Heart left ventricle (tissue), 16 donors: Measurements from ENCODE around the gene PTH2. TPM values are rescaled to one million over a fixed set of nuclear protein-coding genes. Genes with fewer than 3 reads are reported as not detected.
A peak's percentile ranks its signal among the peaks of the same experiment; 100 is the strongest.

Source experiments
- ATAC-seq, 4 donors: fragments of 200-7000 bp; cut with Tn5 transposase; one replicate each; pipeline ENCODE4 v1.9.1; 2020 to 2022; ENCODE audit warnings: moderate library complexity in 4 of 4, mild to moderate bottlenecking in 3 of 4, moderate number of reproducible peaks in 1 of 4
- DNase-seq, 5 donors: peaks; one replicate each; pipeline ENCODE4 v3.0.0-alpha.2; 2020
- H3K27ac ChIP-seq, 12 donors: fragments of 200-600 bp; sonication (generic) in 4 of 12; one replicate each; pipeline versions ENCODE4 v1.5.0 to v1.8.0; 2016 to 2022; ENCODE audit warnings: mild to moderate bottlenecking in 2 of 12
- H3K27me3 ChIP-seq, 9 donors: fragments of 200-600 bp; sonication (generic) in 2 of 9; one replicate each; pipeline versions ENCODE4 v1.5.1 to v1.8.0; 2016 to 2022; ENCODE audit warnings: mild to moderate bottlenecking in 3 of 9
- H3K36me3 ChIP-seq, 9 donors: fragments of 200-600 bp; sonication (generic) in 2 of 9; one replicate each; pipeline versions ENCODE4 v1.5.0 to v1.8.0; 2018 to 2022; ENCODE audit warnings: mild to moderate bottlenecking in 2 of 9
- H3K4me1 ChIP-seq, 12 donors: fragments of 200-600 bp; sonication (generic) in 4 of 12; one replicate each; pipeline versions ENCODE4 v1.5.0 to v1.8.0; 2016 to 2022; ENCODE audit warnings: mild to moderate bottlenecking in 3 of 12
- H3K4me3 ChIP-seq, 12 donors: fragments of 200-600 bp; sonication (generic) in 4 of 12; one replicate each; pipeline versions ENCODE4 v1.5.0 to v1.8.0; 2017 to 2022; ENCODE audit warnings: mild to moderate bottlenecking in 9 of 12, moderate library complexity in 4 of 12
- H3K9me3 ChIP-seq, 12 donors: fragments of 200-600 bp; sonication (generic) in 4 of 12; one replicate each; pipeline versions ENCODE4 v1.5.0 to v1.8.0; 2016 to 2022; ENCODE audit warnings: mild to moderate bottlenecking in 1 of 12
- POLR2A ChIP-seq, 2 donors: fragments of 450-650 bp; IDR thresholded peaks; one replicate each; pipeline ENCODE4 v1.6.1; 2017; ENCODE audit warnings: antibody characterized with exemption in 2 of 2, mild to moderate bottlenecking in 2 of 2, moderate library complexity in 2 of 2
- WGBS, 4 donors: extraction: QIAGEN DNeasy Blood & Tissue Kit in 2 of 4; methylation state at CpG; one replicate each; pipeline versions ENCODE4 v1.1.5 to v1.1.7; 2013 to 2018; 5-methylcytosine and 5-hydroxymethylcytosine counted together
- intact Hi-C, 10 donors: fragments of 100-400 bp; cut with DNase I; formaldehyde crosslinking; loops; one replicate each; pipeline versions ENCODE4 v1.11.1 to v1.14.2; 2022
- polyA plus RNA-seq, 2 donors: library from polyadenylated mRNA; stranded (reverse); fragments of 200-250 nt; gene quantifications; one replicate each; pipeline ENCODE4 v1.2.3, GENCODE V29; 2013
- total RNA-seq, 9 donors: library from RNA; depleted of rRNA in 2 of 9; stranded (reverse); fragments of >200 nt in 2 of 9; fragmentation: NEBNext Ultra II Directional in 3 of 9; extraction: Animal tissue kit (Norgen Biotek cat#: 25700) in 3 of 9; gene quantifications; one replicate each; pipeline versions ENCODE4 v1.1.0 to v1.2.4, GENCODE V29; 2016 to 2023
- TF ChIP-seq, protein P1 (sequence below), 12 donors: fragments of 200-600 bp; sonication (generic) in 4 of 12; IDR thresholded peaks; one replicate each; pipeline versions ENCODE4 v1.5.0 to v1.8.0; 2018 to 2022; ENCODE audit warnings: antibody characterized with exemption in 12 of 12, mild to moderate bottlenecking in 5 of 12
- donor health status: ischemic (EF 13 %, LVEDD 7.1; RV severe dilation, severe dysfunction).
- donor health status: healthy with polysubstance abuse.
- donor health status: DM: no; HTN: yes; CAD: no.
- donor health status: DM: no; HTN: no; CAD: no.
- donor health status: ischemic (EF 25% LVEDD 6.9; RV normal size, moderate dysfunction).
- donor health status: ischemic (EF 25% LVEDD 5.7; RV mildly dilated, moderate dysfunction).
- donor health status: healthy.
- donor health status: DM: yes; HTN: yes; CAD: no.
- donor health status: ischemic (EF 35%, LVEDD 5.7; RV mildly dilated, moderate dysfunction).
- donor health status: nonischemic (EF 11% LVEDD 7.7; RV severe dilation, severe dysfunction).
- donor health status: DM: yes; HTN: yes; CAD: no.
- donor health status: PGD.
- donor health status: ischemic (EF 29% LVEDD 5.4; RV normal size, mild dysfunction).
- donor health status: nonischemic (EF 23%, LVEDD 6.1; RV moderate dilation, normal function).

The PTH2 gene
- total and polyA plus RNA-seq, 11 donors = not detected

DNA sequence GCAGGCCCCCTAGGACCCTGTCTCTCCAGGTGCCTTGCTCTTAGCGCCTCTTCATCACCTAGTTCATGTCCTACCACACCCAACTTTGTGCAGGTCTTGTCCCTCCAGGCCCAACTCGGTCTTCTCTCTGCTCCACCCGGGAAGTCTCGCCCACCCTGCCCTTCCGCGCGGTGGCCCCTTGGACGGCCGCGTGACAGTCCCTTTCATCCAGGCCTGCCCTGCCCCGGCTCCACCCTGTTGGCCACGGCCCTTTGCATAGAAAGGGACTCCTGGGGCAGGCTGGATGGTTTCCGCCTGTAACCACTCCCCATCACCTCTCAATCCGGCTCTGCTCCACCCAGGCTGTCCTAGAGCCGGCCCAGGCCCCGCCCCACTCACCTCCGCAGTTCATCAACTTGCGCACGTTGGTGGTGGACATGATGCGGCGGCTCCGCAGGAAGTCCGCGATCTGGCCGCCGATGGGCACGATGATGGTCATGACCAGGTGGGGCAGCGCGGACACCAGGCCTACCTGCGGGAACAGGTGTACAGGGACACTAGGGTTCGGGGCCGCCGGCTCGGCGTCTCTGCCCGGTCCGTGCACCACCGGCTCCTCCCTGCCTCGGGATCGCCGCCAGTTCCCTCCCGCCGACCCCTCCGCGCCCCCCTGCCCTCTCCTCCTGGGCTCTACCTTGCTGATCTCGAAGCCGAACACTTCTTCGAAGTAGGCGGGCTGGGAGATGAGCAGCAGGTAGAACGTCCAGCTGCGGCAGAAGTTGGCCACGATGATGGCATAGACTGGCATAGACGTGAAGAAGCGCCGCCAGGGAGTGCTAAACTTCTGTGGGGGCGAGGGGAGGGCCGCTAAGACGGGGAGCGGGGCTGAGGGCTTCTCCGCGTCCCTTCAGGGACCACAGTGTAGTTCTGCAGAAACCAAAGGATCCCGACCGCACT lies 9.2 kb upstream of the PTH2 start:
- ATAC-seq = no peak
- no peak for DNase-seq
- Histone ChIP-seq H3K4me1 (peaks cover 0 to 20% (median 6%) of the 10 kb centered on the region in 12 donors), H3K27me3 (peaks cover 49 to 98% (median 87%) of the 10 kb centered on the region in 9 donors), H3K36me3 (no peaks in the 10 kb centered on the region), H3K4me3 (no peak overlapping the region), H3K27ac (no peak overlapping the region), H3K9me3 (no peaks in the 10 kb centered on the region)
- WGBS, 4 donors = 11 to 22% (median 16%) methylated on average over 49 to 63 of the region's 63 CpGs
- intact Hi-C loops = loop anchor here in 1 of 10 donors (5.0 kb wide), 1 partner anchor 35 kb away; no protein-coding TSS in a partner anchor
- TF ChIP-seq, protein P1, sequence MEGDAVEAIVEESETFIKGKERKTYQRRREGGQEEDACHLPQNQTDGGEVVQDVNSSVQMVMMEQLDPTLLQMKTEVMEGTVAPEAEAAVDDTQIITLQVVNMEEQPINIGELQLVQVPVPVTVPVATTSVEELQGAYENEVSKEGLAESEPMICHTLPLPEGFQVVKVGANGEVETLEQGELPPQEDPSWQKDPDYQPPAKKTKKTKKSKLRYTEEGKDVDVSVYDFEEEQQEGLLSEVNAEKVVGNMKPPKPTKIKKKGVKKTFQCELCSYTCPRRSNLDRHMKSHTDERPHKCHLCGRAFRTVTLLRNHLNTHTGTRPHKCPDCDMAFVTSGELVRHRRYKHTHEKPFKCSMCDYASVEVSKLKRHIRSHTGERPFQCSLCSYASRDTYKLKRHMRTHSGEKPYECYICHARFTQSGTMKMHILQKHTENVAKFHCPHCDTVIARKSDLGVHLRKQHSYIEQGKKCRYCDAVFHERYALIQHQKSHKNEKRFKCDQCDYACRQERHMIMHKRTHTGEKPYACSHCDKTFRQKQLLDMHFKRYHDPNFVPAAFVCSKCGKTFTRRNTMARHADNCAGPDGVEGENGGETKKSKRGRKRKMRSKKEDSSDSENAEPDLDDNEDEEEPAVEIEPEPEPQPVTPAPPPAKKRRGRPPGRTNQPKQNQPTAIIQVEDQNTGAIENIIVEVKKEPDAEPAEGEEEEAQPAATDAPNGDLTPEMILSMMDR (IDR thresholded peaks at IDR 0.05) = no peak
- no peak for TF ChIP-seq POLR2A (IDR thresholded peaks at IDR 0.05)

DNA sequence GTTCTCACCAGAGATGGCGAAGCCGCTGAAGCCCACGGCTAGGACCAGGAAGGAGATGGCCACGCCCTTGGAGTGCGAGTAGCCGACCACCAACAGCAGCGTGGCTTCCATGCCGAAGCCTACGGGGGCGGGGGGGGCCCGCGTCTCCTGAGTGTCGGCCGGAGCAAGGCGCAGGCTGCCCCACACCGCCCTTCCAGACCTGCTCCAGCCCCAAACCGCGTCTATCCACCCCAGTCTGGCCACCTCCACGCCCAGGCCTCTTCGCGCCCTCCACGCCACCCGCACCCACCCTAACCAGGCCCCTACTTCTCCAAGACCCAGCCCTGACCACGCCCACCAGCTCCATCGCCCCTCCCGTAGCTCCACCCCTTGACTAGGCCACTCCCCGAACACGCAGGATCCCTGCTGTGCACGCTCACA lies 8.1 kb upstream of the PTH2 start:
- Histone ChIP-seq H3K27me3 (peaks cover 57 to 98% (median 87%) of the 10 kb centered on the region in 9 donors), H3K36me3 (no peaks in the 10 kb centered on the region), H3K27ac (no peak overlapping the region), H3K9me3 (no peaks in the 10 kb centered on the region), H3K4me3 (no peak overlapping the region), H3K4me1 (peaks cover 0 to 19% (median 6%) of the 10 kb centered on the region in 12 donors)
- intact Hi-C loops = loop anchor here in 1 of 10 donors (5.0 kb wide), 1 partner anchor 34 kb away; no protein-coding TSS in a partner anchor
- 46 to 61% (median 55%) methylated on average over 27 to 29 of the region's 29 CpGs for WGBS, 4 donors
- TF ChIP-seq, protein P1 (IDR thresholded peaks at IDR 0.05) = no peak
- TF ChIP-seq POLR2A (IDR thresholded peaks at IDR 0.05) = no peak
- ATAC-seq (no peak), DNase-seq (no peak)

DNA sequence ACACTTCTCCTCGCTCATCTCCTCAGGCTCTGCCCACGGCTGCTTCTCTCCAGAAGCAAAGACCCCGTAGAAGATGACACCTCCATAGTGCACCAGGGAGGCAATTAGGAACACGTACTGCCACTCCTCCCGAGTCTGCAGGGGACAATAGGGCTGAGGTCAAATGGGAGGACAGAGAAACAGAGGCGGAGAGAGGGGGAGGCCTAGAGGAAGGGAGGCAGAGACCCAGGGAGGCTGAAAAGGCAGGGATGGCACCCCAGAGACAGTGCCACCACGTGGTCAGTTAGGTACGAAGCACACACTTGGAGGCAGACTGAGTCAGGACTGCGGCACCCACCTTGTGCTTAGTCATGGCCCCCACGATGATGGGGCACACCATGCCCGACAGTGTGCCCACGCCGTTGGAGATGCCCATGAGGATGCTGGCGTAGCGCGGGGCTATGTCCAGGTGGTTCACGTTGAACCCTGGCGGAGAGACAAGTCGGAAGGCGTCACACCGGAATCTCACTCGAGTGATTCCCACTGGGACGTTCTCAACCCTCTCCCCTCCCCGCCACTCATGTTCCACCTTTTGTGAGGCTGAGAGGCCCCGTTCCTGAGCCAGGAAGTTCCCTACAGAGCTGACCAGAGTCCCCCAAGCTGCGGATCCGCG lies 7.6 kb upstream of the PTH2 start:
- Histone ChIP-seq H3K27me3 (peaks cover 58 to 98% (median 87%) of the 10 kb centered on the region in 9 donors), H3K9me3 (no peaks in the 10 kb centered on the region), H3K4me1 (peaks cover 0 to 24% (median 6%) of the 10 kb centered on the region in 12 donors), H3K4me3 (no peak overlapping the region), H3K36me3 (no peaks in the 10 kb centered on the region), H3K27ac (no peak overlapping the region)
- 62 to 73% (median 69%) methylated on average over 27 to 28 of the region's 28 CpGs for WGBS, 4 donors
- no peak for DNase-seq
- intact Hi-C loops = loop anchor here in 1 of 10 donors (5.0 kb wide), 1 partner anchor 34 kb away; no protein-coding TSS in a partner anchor
- TF ChIP-seq, protein P1 (IDR thresholded peaks at IDR 0.05) = peak in 1 of 12 donors; percentile 10
- TF ChIP-seq POLR2A (IDR thresholded peaks at IDR 0.05) = no peak
- ATAC-seq = no peak
